Smooth muscle cell of the brain vasculature (primary cell): ENCODE results near the gene ENPP7.
"Not testable (repeated sequence)": the region's sequence is repeated elsewhere in the genome, so short reads cannot be mapped to it uniquely, and the experiment has no call there.

Source experiments
- DNase-seq: peaks from one replicate; pipeline ENCODE4 v3.0.0-alpha.2; 2012; ENCODE audit warnings: low read depth, low spot score

ENPP7 gene

DNA sequence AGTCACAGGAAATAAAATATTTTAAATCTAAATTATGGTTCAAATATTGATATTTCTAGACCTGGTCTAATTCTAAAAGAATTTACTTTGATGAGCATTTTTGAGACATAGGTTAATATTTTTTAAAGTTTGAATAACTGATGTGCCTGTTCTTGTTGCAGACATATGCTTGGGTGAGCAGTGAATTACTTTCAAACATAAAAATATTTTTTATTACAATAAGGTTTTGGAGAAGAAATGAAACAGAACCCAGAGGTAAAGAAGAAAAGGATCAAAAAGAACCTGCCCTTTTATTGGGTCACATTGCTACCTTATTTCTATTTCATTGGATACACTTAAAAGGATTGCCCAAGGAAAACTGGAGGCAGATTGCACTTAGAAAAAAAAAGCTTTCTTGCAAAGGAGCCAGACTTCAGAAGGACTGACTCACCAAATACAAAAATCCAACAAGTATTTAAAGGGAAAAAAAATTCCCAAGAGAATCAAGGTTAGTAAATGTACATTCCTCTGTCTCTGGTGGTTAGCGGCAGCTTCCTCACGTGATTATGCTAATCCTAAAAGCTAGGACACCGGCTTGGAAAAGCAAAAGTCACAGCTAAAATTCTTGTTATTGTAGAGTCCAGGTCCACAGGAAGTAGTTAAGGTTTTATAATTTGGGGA lies 18.5 kb downstream of the ENPP7 start:
- DNase-seq = no peak

DNA sequence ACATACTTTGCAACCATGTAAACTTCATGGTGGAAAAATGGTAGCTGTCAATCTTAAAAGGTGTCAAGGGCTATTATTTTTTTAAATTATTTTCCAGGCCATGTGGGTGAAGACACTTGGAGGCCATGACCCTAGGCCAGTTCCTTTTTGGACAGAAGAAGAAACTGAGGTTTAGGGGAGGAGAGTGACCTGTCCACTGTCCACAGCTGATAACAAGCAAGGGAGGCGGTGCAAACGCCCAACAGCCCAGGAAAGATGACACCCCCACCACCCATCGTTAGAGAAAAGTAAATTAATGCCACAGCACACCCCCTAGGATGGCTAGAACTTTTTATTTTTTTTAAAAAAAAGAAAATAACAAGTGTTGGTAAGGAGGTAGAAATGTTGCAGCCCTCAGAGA lies 19.2 kb downstream of the ENPP7 start:
- no peak for DNase-seq

DNA sequence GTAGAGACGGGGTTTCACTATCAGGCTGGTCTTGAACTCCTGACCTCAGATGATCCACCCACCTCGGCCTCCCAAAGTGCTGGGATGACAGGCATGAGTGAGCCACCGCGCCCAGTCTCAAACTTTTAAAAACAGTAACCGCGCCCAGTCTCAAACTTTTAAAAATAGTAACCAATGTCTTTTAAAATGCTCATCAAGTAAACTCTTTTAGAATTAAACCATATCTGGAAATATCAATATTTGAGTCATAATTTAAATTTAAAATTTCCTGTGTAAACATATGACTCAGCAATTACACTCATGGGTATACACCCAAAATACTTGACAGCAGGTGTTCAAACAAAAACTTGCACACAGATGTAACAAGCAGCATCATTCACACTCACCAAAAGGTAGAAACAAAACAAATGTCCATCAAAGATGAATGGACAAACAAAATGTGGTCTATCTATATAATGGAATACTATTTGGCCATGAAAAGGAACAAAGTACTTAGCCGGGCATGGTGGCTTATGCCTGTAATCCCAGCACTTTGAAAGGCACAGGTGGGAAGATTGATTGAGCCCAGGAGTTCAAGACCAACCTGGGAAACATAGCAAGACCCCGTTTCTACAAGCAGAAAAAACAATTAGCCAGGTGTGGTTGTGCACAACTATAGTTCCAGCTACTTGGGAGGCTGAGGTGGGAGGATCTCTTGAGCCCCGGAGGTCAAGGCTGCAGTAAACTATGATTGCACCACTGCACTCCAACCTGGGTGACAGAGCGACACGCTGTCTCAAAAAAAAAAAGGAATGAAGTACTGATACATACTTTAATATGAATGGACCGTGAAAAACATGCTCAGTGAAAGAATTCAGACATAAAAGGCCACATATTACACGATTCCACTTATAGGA lies 20.2 kb downstream of the ENPP7 start:
- DNase-seq = no peak

DNA sequence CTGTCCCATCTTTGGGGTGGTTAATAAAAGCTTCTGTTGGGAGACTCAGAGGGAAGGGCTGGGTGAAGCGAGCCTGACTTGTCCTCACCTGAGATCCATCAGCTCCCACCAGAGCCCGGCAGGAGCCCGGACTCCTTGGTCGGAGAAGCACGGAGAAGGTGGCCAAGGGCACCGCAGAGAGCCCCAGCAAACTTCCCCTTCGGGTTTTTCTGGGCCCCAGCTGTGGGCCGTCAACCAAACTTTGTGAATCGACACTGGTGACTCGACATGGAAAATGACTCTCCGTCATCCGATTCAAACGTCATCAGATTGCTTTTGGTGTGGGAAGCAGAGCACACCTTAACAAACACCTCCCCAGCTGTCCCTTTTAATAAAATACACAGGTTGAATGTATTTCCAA lies 21.4 kb downstream of the ENPP7 start:
- DNase-seq = no peak

DNA sequence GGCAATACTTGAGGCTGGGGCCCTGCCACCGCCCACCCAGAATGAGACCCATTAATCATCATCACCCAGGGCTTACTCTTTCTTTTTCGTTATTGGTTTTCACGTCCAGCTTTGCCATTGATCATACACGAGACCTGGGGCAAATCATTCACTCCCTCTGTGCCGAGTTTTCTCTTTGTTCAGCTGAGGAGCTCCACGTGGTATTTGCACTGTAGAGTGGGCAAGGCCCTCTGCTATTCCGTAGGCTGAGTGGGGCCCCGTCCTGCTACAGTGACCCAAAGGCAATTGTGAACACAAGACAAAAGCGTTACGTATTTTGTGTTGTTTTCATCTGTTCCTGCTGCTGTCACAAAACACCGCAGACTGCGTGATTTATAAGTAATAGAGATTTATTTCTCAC lies 23.6 kb downstream of the ENPP7 start:
- no peak for DNase-seq

DNA sequence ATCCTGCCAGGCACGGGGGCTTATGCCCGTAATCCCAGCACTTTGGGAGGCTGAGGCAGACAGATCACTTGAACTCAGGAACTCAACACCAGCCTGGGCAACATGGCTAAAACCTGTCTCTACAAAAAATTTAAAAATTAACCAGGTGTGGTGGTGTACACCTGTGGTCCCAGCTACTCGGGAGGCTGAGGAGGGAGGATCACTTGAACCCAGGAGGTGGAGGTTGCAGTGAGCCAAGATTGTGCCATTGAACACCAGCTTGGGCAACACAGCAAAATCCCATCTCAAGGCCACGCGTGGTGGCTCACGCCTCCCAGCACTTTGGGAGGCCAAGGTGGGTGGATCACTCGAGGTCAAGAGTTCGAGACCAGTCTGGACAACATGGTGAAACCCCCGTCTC lies 24.2 kb downstream of the ENPP7 start:
- DNase-seq = not testable (repeated sequence)

DNA sequence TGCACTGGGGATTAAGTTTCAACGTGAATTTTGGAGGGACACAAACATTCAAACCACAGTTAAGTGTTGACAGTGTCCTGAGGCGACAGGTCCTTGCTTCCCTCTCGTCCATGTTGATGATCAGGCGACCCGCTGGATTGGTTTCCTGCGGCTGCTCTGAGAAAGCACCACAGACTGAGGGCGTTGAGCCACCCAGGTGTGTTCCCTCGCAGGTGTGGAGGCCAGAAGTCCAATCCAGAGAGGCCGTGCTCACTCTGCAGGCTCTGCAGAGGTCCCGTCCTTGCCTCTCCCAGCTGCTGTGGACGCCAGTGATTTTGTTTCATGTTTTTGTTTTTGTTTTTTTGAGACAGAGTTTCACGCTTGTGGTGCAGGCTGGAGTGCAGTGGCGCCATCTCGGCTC lies 24.8 kb downstream of the ENPP7 start:
- no peak for DNase-seq

DNA sequence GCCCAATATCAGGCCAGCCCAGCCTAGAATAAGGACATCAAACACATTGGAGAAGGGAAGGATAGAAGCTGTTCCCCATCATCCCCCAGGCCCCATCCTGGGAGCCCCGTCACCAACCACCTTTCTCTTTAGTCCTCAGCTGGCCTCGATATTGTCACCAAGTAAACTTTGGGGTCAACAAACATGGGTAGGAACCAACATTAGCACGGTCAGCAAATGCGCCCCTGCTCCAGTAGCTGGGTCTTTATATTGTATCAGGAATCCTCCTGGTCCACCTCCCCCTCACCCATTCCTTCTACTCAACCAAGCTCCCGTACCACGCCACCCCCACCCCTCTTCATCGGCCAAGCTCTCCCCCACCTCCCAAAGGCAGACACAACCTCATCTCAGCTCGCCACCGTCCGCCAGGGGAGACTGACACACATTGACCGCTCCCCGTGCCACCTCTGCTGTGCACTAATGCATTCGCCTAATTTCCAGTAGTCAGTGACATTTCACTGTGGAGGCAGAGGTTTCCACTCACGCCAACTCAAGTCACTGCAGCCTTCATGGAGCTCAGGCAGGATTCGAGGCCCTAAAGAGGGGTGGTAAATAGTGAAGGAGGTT lies 26.5 kb downstream of the ENPP7 start:
- no peak for DNase-seq

DNA sequence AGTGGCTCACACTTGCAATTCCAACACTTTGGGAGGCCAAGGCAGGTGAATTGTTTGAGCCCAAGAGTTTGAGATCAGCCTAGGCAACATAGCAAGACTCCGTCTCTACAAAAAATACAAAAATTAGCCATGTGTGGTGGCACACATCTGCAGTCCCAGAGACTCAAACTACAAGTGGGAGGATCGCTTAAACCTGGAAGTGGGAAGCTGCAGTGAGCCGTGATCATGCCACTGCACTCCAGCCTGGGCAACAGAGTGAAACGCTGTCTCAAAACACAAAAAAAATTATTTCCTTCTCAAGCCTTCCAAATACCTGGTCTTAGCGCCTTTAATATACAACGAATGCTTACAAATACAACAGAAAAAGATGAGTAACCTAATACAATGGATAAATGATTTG lies 27.5 kb downstream of the ENPP7 start:
- DNase-seq = no peak

DNA sequence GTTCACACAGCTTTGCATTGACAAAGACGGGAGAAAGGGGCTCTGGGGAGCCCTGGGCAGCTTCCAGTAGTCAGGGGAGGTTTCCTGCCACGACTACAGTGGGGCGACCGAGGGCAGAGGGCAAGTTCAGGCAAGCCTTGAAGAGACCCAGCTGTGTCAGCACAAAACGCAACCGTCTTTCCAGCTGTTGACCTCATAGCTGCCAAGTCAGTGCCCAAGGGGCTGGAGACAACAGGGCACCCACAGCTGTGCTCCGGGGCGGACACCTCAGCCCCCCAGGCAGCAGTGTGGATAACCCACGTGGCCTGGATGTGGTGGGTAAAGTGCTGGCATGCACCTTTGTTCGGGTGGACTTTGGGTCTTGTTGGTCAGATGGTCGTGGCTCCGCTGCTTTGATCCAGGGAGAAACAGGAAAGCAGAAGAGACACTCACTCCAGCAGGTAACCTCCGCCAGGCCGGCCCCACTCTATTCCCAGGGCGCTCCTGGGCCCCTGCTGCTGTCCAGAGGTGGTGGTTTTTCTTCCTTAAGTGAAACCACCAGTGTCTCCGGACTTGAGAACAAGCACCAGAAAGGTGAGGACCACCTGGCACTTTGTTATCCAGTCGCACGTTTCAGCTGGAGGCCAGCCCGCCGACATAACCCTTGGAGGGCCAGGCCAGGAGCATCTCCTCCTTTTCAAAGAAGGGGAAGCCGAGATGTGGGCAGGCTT lies 29.6 kb downstream of the ENPP7 start:
- no peak for DNase-seq

DNA sequence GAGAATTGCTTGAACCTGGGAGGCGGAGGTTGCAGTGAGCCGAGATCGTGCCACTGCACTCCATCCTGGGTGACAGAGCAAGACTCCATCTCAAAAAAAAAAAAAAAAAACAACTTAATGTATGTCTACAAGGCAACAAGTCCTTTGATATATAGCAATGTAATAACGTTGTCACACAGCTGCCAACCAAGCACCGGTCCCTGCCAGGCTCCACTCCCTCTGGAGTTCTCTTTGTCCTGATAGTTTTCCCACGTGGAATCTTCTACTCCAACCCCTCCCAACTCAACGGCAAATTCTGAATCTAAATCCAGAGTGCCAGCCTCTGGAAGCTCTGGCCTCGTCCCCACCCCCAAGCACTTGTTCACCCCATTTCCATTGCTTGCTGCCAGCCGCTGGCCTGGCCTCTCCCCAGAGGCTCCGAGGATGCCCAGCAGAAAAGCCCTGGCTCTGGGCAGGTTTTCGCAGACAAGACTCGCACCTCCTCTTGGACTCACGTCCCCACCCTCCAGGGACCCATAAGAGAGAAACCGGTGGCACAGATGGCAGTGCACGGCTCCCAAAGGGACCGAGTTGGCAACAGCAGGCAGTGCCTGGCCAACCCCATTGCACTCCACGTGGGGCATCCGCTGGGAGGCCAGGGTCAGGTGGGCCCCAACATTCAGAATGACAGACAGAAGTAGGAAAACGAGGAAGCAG lies 31.3 kb downstream of the ENPP7 start:
- no peak for DNase-seq

DNA sequence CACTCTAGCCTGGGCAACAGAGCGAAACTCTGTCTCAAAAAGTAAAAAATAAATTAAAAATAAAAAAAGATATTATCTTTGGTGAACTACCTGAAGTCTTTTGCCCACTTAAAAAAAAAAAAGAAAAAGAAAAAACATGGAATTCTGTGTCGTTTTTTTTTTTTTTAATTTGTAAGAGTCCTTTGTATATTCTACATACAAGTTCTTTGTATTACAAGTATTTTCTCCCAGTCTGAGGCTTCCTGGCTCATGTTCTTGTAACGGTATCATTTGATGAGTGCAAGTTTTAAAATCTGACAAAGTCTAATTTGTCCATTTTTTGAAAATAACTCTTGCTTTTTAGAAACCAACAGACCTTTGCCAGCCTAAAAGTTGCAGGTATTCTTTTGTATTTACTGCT lies 35.0 kb downstream of the ENPP7 start:
- DNase-seq = no peak

DNA sequence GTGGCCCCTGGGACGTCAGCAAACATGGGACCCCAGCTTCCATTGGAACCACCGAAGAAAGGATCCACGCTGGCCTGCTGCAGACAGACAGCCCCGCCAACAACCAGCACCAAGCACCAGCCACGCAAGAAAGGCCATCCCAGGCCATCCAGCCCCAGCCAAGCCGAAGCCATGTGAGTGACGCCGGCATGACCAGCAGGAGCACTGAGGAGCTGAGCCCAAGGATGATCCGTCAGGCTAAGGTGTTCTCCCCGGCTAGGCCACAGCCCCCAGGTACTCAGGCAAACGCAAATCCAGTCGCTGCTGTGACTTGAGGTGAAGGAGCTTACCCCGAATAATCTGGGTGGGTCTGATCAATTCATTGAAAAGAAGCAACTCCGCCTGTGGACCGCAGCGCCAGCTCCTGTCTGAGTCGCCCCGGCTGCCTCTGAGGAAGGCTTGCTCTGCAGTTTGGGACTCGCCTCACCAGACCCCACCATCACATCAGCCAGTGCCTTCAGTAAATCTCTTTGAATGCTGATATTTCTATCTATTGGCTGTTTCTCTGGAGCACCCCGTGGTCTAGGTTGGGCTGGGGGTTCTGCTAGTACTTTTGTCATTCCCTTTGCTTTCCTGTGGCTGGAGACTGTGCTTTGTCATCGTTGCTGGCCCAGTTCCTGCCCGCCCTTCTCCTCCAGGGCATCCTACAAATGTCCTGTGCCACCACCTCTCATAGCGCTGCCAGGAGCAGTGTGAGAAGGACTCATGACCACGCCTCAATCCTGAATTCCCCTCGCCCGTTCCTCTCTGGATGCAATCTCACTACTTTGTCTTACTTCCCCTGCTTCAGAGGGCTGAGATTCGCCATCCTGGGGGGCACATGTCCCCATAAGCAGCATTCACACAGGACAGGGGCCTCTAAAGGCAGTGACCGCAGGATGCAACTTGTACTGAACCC lies 39.1 kb downstream of the ENPP7 start:
- no peak for DNase-seq

DNA sequence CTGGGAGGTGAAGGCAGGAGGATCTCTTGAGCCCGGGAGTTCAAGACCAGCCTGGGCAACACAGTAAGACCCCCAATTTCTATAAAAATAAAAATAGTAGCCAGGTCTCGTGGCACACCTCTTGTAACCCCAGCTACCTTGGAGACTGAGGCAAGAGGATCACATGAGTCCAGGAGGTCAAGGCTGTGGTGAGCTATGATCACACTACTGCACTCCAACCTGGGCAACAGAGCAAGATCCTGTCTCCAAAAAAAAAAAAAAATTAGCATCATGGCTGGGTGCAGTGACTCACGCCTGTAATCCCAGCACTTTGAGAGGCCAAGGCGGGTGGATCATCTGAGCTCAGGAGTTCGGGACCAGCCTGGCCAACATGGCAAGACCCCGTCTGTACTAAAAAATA lies 40.5 kb downstream of the ENPP7 start:
- DNase-seq = no peak

DNA sequence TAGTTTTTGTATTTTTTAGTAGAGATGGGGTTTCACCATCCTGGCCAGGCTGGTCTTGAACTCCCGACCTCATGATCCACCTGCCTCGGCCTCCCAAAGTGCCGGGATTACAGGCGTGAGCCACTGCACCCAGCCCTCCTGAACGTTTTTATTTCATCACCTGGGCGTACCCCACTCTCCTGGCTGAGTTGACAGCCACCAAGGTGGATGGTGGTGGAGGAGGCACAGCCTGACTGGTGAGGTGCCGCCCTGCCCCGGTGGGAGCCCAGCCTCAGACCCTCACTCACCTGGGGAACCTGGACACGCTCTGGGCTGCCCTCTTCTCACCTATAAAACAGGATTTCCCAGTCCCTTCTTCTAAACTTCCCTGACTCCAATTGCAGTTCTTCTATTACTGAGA lies 42.0 kb downstream of the ENPP7 start:
- DNase-seq = not testable (repeated sequence)

DNA sequence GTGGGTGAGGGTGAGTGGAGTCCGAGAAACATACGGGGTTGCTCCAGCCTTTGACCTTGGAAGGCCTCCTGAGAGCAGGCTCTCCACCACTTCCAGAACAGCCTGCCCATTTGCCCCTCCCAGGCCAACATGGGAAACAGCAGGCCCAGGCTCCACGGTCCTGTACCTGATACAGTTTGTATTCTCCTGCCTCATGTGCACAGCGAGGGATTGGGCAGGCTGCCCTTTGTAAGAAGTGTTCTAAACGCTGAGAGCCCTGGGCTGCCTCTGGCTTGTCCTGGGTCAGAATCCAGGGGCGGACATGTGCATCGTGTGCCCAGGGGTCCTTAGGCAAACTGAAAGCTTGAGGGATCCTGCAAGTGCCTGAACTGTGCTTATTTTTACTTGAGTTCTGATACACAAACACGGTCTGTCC lies 43.8 kb downstream of the ENPP7 start:
- DNase-seq = no peak

DNA sequence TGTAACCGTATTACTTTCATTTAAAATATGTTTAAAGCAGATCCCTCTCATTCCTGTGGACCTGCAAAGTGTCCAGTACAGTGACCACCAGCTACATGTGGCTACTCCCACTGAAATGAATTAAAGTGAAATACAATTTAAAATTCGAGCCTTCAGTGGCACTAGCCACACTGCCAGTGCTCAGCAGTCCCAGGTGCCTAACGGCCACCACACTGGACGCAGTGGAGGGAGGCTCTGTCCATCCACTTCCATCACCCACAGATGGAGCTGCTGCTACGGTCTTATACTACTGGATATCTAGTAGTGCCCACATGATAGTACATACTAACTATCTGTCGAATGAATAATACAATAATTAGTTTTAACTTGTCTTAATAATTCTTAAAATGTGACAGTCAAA lies 44.9 kb downstream of the ENPP7 start:
- DNase-seq = no peak

DNA sequence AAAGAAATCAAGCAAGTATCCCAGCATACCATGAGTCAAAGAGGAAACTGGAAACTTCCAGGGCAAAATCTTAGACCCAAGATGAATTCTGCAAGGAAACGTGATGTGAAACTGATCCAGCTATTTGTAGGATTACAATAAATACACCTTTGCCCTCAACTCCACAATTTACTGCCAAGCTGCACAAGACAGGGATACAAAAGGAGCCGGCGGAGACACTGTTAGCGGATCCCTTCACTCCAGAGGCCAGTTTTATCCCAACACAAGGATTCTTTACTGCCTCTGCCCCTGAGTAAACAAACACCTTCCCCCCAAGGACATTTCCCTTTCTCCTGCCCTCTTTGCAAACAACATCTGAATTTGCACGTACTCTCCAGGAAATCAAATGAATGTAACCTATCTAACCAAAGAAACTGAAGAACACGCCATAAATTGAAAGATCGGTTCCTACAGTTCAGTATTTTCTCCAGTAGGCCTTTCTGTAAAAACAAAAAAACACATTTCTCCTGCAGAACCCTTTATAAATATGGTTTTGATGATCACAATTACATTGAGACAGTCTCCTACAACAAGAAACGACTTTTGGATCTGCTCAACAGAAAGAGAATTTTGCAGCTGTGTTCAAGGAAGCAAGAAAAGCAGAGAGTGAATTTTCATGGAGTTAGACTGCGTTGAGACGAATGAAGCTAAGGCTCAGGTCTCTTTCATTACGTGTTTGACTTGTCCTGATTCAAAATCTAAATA lies 45.8 kb downstream of the ENPP7 start:
- no peak for DNase-seq

DNA sequence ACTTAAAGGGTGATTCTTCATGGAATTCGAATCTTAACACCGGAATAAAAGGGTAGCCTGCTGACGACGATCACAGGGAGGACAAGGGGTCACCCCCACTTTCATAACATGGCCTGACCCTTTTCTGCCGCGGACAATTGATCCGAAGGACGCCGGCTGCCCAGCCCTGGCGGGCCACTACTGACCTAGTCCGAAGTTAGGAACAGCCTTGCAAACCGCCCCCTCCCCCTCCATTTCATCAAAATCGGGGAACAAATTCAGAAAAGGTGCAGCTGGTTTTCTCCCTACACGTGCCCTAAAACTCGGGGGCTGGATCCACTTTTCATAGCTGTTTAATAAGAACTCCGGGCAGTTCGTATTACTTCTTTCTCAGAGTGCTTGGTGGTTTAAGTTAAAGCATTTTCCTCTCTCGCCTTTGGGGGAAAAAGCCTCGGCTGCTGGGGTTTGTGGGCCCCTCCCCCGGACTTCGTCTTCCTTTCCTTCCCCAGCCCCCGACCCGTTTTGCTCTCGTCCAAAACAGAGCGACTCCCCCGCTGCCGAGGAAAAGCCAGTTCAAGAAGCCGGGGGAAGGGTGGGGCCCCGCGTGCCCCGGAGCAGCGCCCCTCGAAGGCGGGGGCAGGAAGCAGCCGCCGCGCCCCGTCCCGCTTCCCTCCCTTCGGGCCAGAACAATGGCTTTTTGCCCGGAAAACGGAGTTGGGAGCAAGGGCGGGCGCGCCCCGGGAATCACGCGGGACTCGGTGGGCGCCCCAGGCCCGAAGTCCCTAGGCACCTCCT lies 46.6 kb downstream of the ENPP7 start:
- DNase-seq = no peak
